ENCODE results near the gene TTF2. TPM values are rescaled to one million over a fixed set of nuclear protein-coding genes. Genes with fewer than 3 reads are reported as not detected.

The TTF2 gene
- total RNA-seq, 1 donor from 2014 or later = 19.3 TPM

- no peaks in the 10 kb centered on the region for H3K27me3 Mint-ChIP-seq (ENCODE audit: unreplicated experiment)
- DNase-seq = no peak
- no peak for TF ChIP-seq CTCF (IDR thresholded peaks at IDR 0.05; ENCODE audit: partially characterized antibody, unreplicated experiment)
- H3K4me3 Mint-ChIP-seq (ENCODE audit: unreplicated experiment) = no peak overlapping the region
- H3K27ac Mint-ChIP-seq (ENCODE audit: unreplicated experiment) = no peak overlapping the region
- H3K9me3 Mint-ChIP-seq (ENCODE audit: unreplicated experiment) = peaks cover 2% of the 10 kb centered on the region
- H3K4me1 Mint-ChIP-seq (ENCODE audit: low read depth, unreplicated experiment) = peaks cover 6% of the 10 kb centered on the region
- H3K36me3 Mint-ChIP-seq (ENCODE audit: unreplicated experiment) = no peaks in the 10 kb centered on the region
Observed at GRCh38 chr1:117051224-117052064, 8.7 kb upstream of the TTF2 start.

DNA sequence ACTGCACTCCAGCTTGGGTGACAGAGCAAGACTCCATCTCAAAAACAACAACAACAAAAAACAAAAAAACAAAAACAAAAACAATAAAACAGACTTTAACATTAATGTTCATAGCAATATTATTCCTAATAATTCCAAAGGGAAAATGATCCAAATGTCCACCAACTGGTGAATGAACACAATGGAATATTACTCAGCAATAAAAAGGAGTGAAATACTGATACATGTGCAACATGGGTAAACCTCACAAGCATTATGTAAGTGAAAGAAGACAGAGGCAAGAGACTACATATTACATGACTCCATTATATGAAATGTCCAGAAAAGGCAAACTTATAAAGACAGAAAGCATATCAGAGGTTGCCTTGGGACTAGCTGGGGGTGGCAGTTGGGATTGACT is 6.1 kb upstream of the TTF2 start:
- TF ChIP-seq CTCF (IDR thresholded peaks at IDR 0.05; ENCODE audit: partially characterized antibody, unreplicated experiment) = no peak
- Mint-ChIP-seq H3K36me3 (ENCODE audit: unreplicated experiment) (no peaks in the 10 kb centered on the region), H3K9me3 (ENCODE audit: unreplicated experiment) (peaks cover 2% of the 10 kb centered on the region)

DNA sequence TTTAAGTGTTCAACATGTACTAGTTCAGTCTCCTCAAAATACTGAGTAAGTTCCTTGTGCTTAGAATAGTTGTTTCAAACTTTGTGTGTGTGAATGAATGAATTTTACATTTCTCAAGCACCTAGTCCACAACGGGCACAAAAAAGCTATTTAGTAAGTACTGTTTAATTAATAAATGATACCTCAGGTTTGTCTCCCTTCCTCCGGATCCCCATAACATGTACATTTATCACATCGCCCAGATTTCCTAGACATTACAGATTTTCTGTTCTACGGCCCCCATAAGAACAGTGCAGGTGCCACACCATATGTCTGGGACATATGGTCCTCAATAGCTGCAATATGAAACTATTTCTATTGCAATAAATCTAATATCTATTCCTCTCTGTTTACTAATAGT is 1.3 kb upstream of the TTF2 start:
- Mint-ChIP-seq H3K4me1 (ENCODE audit: low read depth, unreplicated experiment) (peaks cover 11% of the 10 kb centered on the region), H3K36me3 (ENCODE audit: unreplicated experiment) (no peaks in the 10 kb centered on the region), H3K9me3 (ENCODE audit: unreplicated experiment) (peaks cover 4% of the 10 kb centered on the region), H3K27me3 (ENCODE audit: unreplicated experiment) (no peaks in the 10 kb centered on the region), H3K4me3 (ENCODE audit: unreplicated experiment) (no peak overlapping the region), H3K27ac (ENCODE audit: unreplicated experiment) (peak overlapping the region; percentile 95)
- no peak for DNase-seq
- no peak for TF ChIP-seq CTCF (IDR thresholded peaks at IDR 0.05; ENCODE audit: partially characterized antibody, unreplicated experiment)

More for the DNA sequence above, 6.1 kb upstream of the TTF2 start:
- no peak overlapping the region for H3K27ac Mint-ChIP-seq (ENCODE audit: unreplicated experiment)
- no peak for DNase-seq
- peaks cover 4% of the 10 kb centered on the region for H3K4me1 Mint-ChIP-seq (ENCODE audit: low read depth, unreplicated experiment)
- no peaks in the 10 kb centered on the region for H3K27me3 Mint-ChIP-seq (ENCODE audit: unreplicated experiment)
- H3K4me3 Mint-ChIP-seq (ENCODE audit: unreplicated experiment) = no peak overlapping the region

GRCh38 chr1:117059334-117059677 is 820 bp upstream of the TTF2 start:
- no peak for TF ChIP-seq CTCF (IDR thresholded peaks at IDR 0.05; ENCODE audit: partially characterized antibody, unreplicated experiment)
- Mint-ChIP-seq H3K4me1 (ENCODE audit: low read depth, unreplicated experiment) (peaks cover 11% of the 10 kb centered on the region), H3K27me3 (ENCODE audit: unreplicated experiment) (no peaks in the 10 kb centered on the region), H3K27ac (ENCODE audit: unreplicated experiment) (peak overlapping the region; percentile 95), H3K4me3 (ENCODE audit: unreplicated experiment) (no peak overlapping the region), H3K36me3 (ENCODE audit: unreplicated experiment) (no peaks in the 10 kb centered on the region), H3K9me3 (ENCODE audit: unreplicated experiment) (peaks cover 4% of the 10 kb centered on the region)
- peak; percentile 55 for DNase-seq
